Ovary (tissue), 9 donors: ENCODE data around the gene TFDP1. TPM values are rescaled to one million over a fixed set of nuclear protein-coding genes. Genes with fewer than 3 reads are reported as not detected.

Experiments used
- DNase-seq, 5 donors: peaks; one replicate each; pipeline ENCODE4 v3.0.0-alpha.2; 2019 to 2020
- H3K27ac ChIP-seq, 2 donors: fragments of 200-600 bp; one replicate each; pipeline versions ENCODE4 v1.5.1 to v1.8.0; 2019 to 2022
- H3K27me3 ChIP-seq: fragments of 200-600 bp; one replicate; pipeline ENCODE4 v1.8.0; 2022
- H3K36me3 ChIP-seq: fragments of 200-600 bp; sonication (generic); one replicate; pipeline ENCODE4 v1.5.1; 2019
- H3K4me1 ChIP-seq: one replicate; pipeline ENCODE4 v1.8.1; 2013; ENCODE audit warnings: mild to moderate bottlenecking, moderate library complexity; ENCODE audit not compliant: insufficient read depth
- H3K4me3 ChIP-seq: fragments of 200-600 bp; sonication (generic); one replicate; pipeline ENCODE4 v1.5.1; 2017
- H3K9me3 ChIP-seq, 2 donors: fragments of 200-600 bp in 1 of 2; sonication (generic) in 1 of 2; one replicate each; pipeline versions ENCODE4 v1.5.1 to v1.8.1; 2013 to 2019; ENCODE audit warnings: mild to moderate bottlenecking in 1 of 2, moderate library complexity in 1 of 2
- EP300 ChIP-seq: sonication (generic); formaldehyde crosslinking; IDR thresholded peaks from one replicate; pipeline ENCODE4 v1.6.1; 2017; ENCODE audit warnings: antibody characterized with exemption
- POLR2A ChIP-seq: fragments of 450-650 bp; IDR thresholded peaks from one replicate; pipeline ENCODE4 v1.6.1; 2017; ENCODE audit warnings: antibody characterized with exemption, mild to moderate bottlenecking, moderate library complexity
- WGBS, 3 donors: extraction: QIAGEN DNeasy Blood & Tissue Kit in 1 of 3; methylation state at CpG; one replicate each; pipeline versions ENCODE4 v1.1.5 to v1.1.7; 2013 to 2017; 5-methylcytosine and 5-hydroxymethylcytosine counted together
- intact Hi-C, 4 donors: fragments of 100-400 bp; cut with DNase I; formaldehyde crosslinking; loops; one replicate each; pipeline versions ENCODE4 v1.11.0 to v1.15.1; 2022 to 2023
- polyA plus RNA-seq, 2 donors: library from polyadenylated mRNA; stranded (reverse); fragments of 200-250 nt in 1 of 2; fragments of 350-450 nt in 1 of 2; fragmentation: Illumina TruSeq in 1 of 2; extraction: RNeasy Lipid Tissue Mini Kit (QIAGEN cat#74804) in 1 of 2; gene quantifications; one replicate each; pipeline ENCODE4 v1.2.3, GENCODE V29; 2013 to 2014
- total RNA-seq, 7 donors: library from RNA; depleted of rRNA in 2 of 7; stranded (reverse); fragments of >200 nt in 2 of 7; fragmentation: NEBNext Ultra II Directional in 3 of 7; extraction: Animal tissue kit (Norgen Biotek cat#: 25700) in 3 of 7; gene quantifications; one replicate each; pipeline versions ENCODE4 v1.1.0 to v1.2.4, GENCODE V29; 2016 to 2023
- TF ChIP-seq, protein P1 (sequence below), 3 donors: fragments of 450-650 bp in 2 of 3; fragments of 200-600 bp in 1 of 3; IDR thresholded peaks; one replicate each; pipeline versions ENCODE4 v1.5.1 to v1.8.0; 2016 to 2022; ENCODE audit warnings: antibody characterized with exemption in 3 of 3, mild to moderate bottlenecking in 1 of 3
- donor health status: DM: no; HTN: no; CAD: no; lungs with moderate emphysema.
- donor health status: DM: no; HTN: no; CAD: no.
- donor health status: Bipolar disorder and iron deficiency.
- donor health status: DM: yes; HTN: yes; CAD: no.
- donor health status: DM: no; HTN: no; CAD: no.
- donor health status: DM: yes; HTN: yes; CAD: no.

Gene TFDP1
- total and polyA plus RNA-seq, 9 donors = 8.8 to 45.6 (median 33.8) TPM

DNA sequence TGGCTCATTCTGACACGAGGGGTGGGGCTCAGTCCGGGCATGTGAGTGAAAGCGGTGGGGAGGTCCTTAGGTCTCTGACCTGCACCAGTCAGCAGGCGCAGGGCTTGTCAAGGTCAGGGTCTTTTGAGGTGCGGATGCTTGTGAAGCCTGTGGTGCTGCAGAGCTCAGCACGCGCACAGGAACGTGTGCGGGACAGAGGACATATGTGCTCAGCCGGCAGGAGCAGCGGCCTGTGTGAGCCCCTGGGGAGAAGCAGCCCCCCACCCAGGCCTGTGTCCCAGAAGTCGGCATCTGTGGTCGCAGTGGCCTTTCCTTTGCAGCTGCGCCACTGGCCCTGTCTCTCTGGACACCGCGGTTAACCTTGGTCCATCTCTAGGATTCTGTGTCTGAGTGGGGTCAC is 42.6 kb downstream of the TFDP1 start:
- Histone ChIP-seq H3K4me1 (peaks cover 4% of the 10 kb centered on the region), H3K27ac (no peak overlapping the region), H3K36me3 (no peaks in the 10 kb centered on the region), H3K4me3 (no peak overlapping the region), H3K9me3 (no peaks in the 10 kb centered on the region), H3K27me3 (no peaks in the 10 kb centered on the region)
- 85 to 90% (median 86%) methylated on average over 16 of the region's 16 CpGs for WGBS, 3 donors
- TF ChIP-seq EP300 (no peak), POLR2A (no peak)
- TF ChIP-seq, protein P1, sequence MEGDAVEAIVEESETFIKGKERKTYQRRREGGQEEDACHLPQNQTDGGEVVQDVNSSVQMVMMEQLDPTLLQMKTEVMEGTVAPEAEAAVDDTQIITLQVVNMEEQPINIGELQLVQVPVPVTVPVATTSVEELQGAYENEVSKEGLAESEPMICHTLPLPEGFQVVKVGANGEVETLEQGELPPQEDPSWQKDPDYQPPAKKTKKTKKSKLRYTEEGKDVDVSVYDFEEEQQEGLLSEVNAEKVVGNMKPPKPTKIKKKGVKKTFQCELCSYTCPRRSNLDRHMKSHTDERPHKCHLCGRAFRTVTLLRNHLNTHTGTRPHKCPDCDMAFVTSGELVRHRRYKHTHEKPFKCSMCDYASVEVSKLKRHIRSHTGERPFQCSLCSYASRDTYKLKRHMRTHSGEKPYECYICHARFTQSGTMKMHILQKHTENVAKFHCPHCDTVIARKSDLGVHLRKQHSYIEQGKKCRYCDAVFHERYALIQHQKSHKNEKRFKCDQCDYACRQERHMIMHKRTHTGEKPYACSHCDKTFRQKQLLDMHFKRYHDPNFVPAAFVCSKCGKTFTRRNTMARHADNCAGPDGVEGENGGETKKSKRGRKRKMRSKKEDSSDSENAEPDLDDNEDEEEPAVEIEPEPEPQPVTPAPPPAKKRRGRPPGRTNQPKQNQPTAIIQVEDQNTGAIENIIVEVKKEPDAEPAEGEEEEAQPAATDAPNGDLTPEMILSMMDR (IDR thresholded peaks at IDR 0.05) = no peak
- DNase-seq = peak in 1 of 5 donors; percentile 17
- intact Hi-C loops = no loop called here

- Histone ChIP-seq H3K9me3 (no peaks in the 10 kb centered on the region), H3K4me3 (no peak overlapping the region), H3K27me3 (no peaks in the 10 kb centered on the region), H3K4me1 (peaks cover 4% of the 10 kb centered on the region), H3K36me3 (no peaks in the 10 kb centered on the region), H3K27ac (no peak overlapping the region)
- intact Hi-C loops = no loop called here
- TF ChIP-seq POLR2A (no peak), EP300 (no peak)
- TF ChIP-seq, protein P1 (IDR thresholded peaks at IDR 0.05) = no peak
- WGBS, 3 donors = 87 to 91% (median 89%) methylated on average over 30 of the region's 30 CpGs
- peak in 2 of 5 donors; percentile 9 to 21 for DNase-seq
These were observed 44.0 kb downstream of the TFDP1 start for GRCh38 chr13:113628291-113629270.

DNA sequence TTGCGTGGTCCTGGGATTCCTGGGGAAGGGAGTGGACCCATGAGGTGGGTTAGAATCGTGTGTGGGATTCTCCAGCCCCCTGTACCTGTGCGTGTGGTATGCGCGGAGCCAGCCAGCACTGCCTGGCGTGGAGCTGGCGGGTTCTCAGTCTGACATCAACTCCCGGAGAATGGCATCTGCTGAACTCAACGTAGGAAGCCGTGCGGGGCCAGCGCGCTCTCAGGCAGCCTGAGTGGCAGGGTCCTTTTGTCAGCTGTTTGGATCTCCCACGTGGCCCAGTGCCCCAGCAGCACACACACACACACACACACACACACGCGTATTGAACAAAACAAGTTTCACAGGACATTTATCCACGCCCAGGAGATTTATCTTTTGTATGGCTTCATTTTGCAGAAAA is 45.3 kb downstream of the TFDP1 start:
- TF ChIP-seq, protein P1 (IDR thresholded peaks at IDR 0.05) = no peak
- TF ChIP-seq POLR2A (no peak), EP300 (no peak)
- H3K27ac ChIP-seq = no peak overlapping the region
- DNase-seq = peak in 2 of 5 donors; percentile 11 to 26
- H3K4me3 ChIP-seq = no peak overlapping the region
- peaks cover 4% of the 10 kb centered on the region for H3K4me1 ChIP-seq
- H3K36me3 ChIP-seq = no peaks in the 10 kb centered on the region
- H3K27me3 ChIP-seq = no peaks in the 10 kb centered on the region
- no peaks in the 10 kb centered on the region for H3K9me3 ChIP-seq
- WGBS, 3 donors = 90 to 94% (median 91%) methylated on average over 17 of the region's 17 CpGs
- intact Hi-C loops = no loop called here

DNA sequence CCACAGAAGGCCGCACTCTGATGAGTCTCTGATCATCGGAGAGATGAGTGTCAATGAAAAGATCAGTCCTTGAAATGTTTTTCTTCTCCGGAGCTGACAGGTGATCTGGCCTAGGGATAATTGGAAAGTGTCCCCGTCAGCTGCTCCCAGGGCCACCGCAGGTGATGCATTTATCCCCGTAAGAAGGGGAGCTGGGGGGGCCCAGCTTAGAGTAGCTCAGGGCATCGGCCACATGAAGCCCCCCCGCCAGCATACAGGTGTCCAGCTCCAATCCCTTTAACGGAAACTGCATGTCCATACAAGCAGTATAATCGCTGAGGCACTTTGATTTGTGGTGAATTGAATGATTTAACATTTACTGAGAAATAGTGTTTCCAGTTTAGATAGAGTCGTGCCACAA is 45.7 kb downstream of the TFDP1 start:
- DNase-seq = peak in 1 of 5 donors; percentile 7
- Histone ChIP-seq H3K4me3 (no peak overlapping the region), H3K27ac (no peak overlapping the region), H3K4me1 (peaks cover 4% of the 10 kb centered on the region), H3K9me3 (no peaks in the 10 kb centered on the region), H3K27me3 (no peaks in the 10 kb centered on the region), H3K36me3 (no peaks in the 10 kb centered on the region)
- 91 to 94% (median 92%) methylated on average over 11 of the region's 11 CpGs for WGBS, 3 donors
- intact Hi-C loops = no loop called here
- TF ChIP-seq EP300 = no peak
- TF ChIP-seq POLR2A = no peak
- TF ChIP-seq, protein P1 (IDR thresholded peaks at IDR 0.05) = no peak
